ENCODE results near the gene MRPS11.
"Not testable (repeated sequence)": the region's sequence is repeated elsewhere in the genome, so short reads cannot be mapped to it uniquely, and the experiment has no call there.

MRPS11 gene

GRCh38 chr15:88497109-88497765 is 29.7 kb downstream of the MRPS11 start:
- no peak for DNase-seq

DNA sequence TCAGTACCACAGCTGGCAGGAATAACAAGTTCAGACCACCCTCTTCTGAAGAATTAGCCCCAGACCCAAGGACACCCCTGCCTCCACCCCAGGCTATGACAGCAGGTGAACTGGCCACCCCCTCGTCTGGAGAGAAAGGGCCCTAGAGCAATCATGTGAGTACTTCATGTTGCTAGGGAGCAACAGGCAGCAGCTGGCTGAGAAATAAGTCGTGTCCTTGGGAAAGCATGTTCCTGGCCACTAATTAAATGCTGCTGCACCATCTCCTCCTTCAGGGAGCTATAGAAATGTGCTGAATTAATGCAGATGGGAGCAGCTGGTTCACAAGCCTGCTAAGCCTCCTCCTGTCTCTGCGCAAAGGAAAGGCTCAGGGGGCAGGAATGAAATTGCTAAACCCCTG is 31.5 kb downstream of the MRPS11 start:
- no peak for DNase-seq

GRCh38 chr15:88504445-88504844 is 36.9 kb downstream of the MRPS11 start:
- DNase-seq: no peak

GRCh38 chr15:88505721-88506120 is 38.2 kb downstream of the MRPS11 start:
- DNase-seq: no peak

DNA sequence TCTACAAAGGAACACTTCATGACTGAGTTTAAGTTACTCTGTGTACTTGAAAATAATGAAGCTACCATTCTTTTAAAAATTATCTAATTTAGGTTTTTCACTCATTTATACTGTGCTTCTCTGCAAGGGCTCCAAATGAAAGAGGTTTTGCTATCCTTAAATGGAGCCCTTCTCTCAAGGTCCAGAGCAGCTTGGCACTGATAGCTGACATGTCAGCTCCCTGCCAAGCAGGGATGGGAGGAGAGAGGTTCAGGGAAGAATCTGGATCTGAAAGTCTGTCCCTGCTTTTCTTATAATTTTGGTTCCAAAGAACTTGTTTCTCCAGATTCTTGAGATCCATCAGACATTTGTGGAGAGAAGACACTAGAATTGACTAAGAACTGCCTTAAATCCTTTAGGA is 39.1 kb downstream of the MRPS11 start:
- DNase-seq: no peak

GRCh38 chr15:88509321-88509720 is 41.8 kb downstream of the MRPS11 start:
- DNase-seq: no peak

- no peak for DNase-seq
These were observed 42.5 kb downstream of the MRPS11 start for GRCh38 chr15:88509964-88510363.

- DNase-seq: no peak
These were observed 43.7 kb downstream of the MRPS11 start for GRCh38 chr15:88511161-88511560.

DNA sequence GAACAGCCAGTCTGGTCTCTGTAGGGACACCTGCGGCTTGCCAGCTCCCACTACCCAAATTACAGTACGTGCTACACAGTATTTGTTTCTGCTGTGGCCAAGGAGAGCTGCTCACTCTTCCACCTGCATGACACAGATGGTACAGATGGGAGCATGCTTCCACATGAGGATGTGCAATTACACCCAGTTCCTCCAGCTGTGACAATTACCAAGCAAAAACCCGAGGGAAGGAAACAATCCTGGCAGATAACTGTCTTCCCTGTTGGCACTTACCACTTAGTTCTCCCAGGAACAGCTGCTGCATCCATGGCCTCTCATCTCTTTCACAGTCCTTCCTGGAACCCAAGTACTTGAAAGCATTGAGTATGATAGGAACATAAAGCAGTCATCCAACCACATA is 44.6 kb downstream of the MRPS11 start:
- DNase-seq: peak; percentile 66

GRCh38 chr15:88512601-88513000 is 45.1 kb downstream of the MRPS11 start:
- DNase-seq: no peak

DNA sequence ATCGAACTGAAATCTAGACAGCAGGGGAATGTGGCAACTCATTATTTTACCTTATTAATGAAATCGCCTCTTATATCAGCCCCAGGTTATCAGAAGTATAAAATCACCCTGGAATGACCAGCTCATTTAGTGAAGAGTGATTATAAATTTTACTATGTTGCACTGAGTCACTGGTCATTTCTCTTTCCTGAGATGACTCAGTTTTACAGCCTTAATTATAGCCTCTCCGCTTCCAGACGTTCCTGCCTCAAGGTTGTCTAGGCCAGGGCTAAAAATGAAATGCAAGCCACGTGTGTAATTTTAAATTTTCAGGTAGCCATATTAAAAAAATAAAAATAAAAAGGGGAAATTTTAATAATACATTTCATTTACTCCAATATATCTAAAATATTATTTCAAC is 45.7 kb downstream of the MRPS11 start:
- DNase-seq: no peak

- DNase-seq: no peak
These were observed 51.4 kb downstream of the MRPS11 start for GRCh38 chr15:88518903-88519302.

- DNase-seq: not testable (repeated sequence)
These were observed 56.6 kb downstream of the MRPS11 start for GRCh38 chr15:88524094-88524493.

DNA sequence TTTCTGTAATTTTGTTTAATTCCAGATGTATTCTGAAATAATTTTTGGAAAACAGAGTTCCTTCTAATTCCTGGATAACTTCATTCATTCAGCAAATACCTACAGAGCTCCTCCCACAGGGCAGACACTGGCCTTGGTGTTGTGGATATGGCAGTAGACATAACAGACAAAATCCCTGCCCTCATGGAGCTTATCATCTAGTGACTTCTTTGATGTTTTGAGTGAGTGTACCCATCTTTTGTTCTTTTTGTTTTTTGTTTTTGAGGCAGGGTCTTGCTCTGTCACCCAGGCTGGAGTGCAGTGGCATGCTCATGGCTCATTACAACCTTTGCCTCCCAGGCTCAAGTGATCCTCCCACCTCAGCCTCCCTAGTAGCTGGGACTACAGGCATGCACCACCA is 57.9 kb downstream of the MRPS11 start:
- DNase-seq: no peak

- no peak for DNase-seq
These were observed 58.9 kb downstream of the MRPS11 start for GRCh38 chr15:88526247-88526879.

GRCh38 chr15:88529021-88529630 is 61.6 kb downstream of the MRPS11 start:
- DNase-seq: no peak
